GM21526 (cell line): Measurements from ENCODE around the gene PSMD11.

Experiments
- ATAC-seq: cut with Tn5 transposase; IDR thresholded peaks from one replicate; pipeline ENCODE4 v1.9.1; 2021; ENCODE audit warnings: moderate library complexity; ENCODE audit not compliant: unreplicated experiment, low FRiP score

PSMD11 gene

GRCh38 chr17:32463304-32463703, 19.0 kb downstream of the PSMD11 start:
- ATAC-seq, result no peak

GRCh38 chr17:32464374-32464773, 20.1 kb downstream of the PSMD11 start:
- ATAC-seq, result no peak

- ATAC-seq, result no peak
Measured at GRCh38 chr17:32467949-32468348, 23.6 kb downstream of the PSMD11 start.

- ATAC-seq, result no peak
Measured at GRCh38 chr17:32470405-32471167, 26.3 kb downstream of the PSMD11 start.

GRCh38 chr17:32471652-32472051, 27.3 kb downstream of the PSMD11 start:
- no peak for ATAC-seq

GRCh38 chr17:32475258-32475657, 30.9 kb downstream of the PSMD11 start:
- ATAC-seq, result no peak

GRCh38 chr17:32477220-32477619, 32.9 kb downstream of the PSMD11 start:
- ATAC-seq, result no peak

GRCh38 chr17:32479074-32479617, 34.8 kb downstream of the PSMD11 start:
- no peak for ATAC-seq

GRCh38 chr17:32481193-32481592, 36.9 kb downstream of the PSMD11 start:
- ATAC-seq, result no peak

- ATAC-seq, result no peak
Measured at GRCh38 chr17:32482568-32483320, 38.4 kb downstream of the PSMD11 start.

- ATAC-seq, result no peak
Measured at GRCh38 chr17:32483451-32484019, 39.2 kb downstream of the PSMD11 start.

- no peak for ATAC-seq
Measured at GRCh38 chr17:32484041-32484461, 39.7 kb downstream of the PSMD11 start.

- ATAC-seq, result no peak
Measured at GRCh38 chr17:32484628-32485027, 40.3 kb downstream of the PSMD11 start.

GRCh38 chr17:32485261-32486110, 41.2 kb downstream of the PSMD11 start:
- ATAC-seq, result no peak

GRCh38 chr17:32486111-32486700, 41.9 kb downstream of the PSMD11 start:
- ATAC-seq, result peak; percentile 36

- peak; percentile 39 for ATAC-seq
Measured at GRCh38 chr17:32486701-32487472, 42.6 kb downstream of the PSMD11 start, which contains the start of gene CDK5R1. Gene CDK5R1, plus strand, starts transcription at chr17:32486993. Its CDS starts 628 bp downstream, at chr17:32487621.

GRCh38 chr17:32487473-32488176, 43.3 kb downstream of the PSMD11 start:
- no peak for ATAC-seq

- no peak for ATAC-seq
Measured at GRCh38 chr17:32488177-32488542, 43.9 kb downstream of the PSMD11 start.
